B cell (primary cell): ENCODE measurements around the gene NAA60.

ENCODE experiments used
- CTCF ChIP-seq: fragments of 200-600 bp; IDR thresholded peaks from one replicate; pipeline ENCODE4 v1.8.0; 2022; ENCODE audit warnings: antibody characterized with exemption, mild to moderate bottlenecking
- EZH2 ChIP-seq: IDR thresholded peaks from 2 replicates; pipeline ENCODE4 v1.6.1; 2012; ENCODE audit warnings: borderline replicate concordance, low read depth, mild to moderate bottlenecking, moderate library complexity, low read length; ENCODE audit not compliant: insufficient read depth, poor library complexity, severe bottlenecking

GRCh38 chr16:3485097-3485745 lies 41.7 kb downstream of the NAA60 start:
- TF ChIP-seq EZH2 = no peak
- no peak for TF ChIP-seq CTCF
